Measurements from ENCODE around the gene MFSD12. TPM values are rescaled to one million over a fixed set of nuclear protein-coding genes. Genes with fewer than 3 reads are reported as not detected.

Gene MFSD12
- total RNA-seq, 1 experiment from 2014 or later: 34.5 TPM

DNA sequence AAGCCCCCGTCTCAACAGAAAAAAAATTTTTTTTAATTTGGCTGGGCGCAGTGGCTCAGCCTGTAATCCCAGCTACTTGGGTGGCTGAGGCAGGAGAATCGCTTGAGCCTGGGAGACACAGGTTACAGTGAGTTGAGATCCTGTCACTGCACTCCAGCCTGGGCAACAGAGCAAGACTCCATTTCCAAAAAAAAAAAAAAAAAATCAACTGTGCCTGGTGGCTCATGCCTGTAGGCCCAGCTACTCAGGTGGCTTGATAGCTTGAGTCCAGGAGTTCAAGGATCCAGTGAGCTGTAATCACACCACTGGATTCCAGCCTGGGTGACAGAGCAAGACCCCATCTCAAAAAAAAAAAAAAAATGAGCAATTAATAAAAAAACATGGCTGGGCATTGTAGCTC is 55.6 kb downstream of the MFSD12 start:
- no peaks in the 10 kb centered on the region for H3K9me3 ChIP-seq (ENCODE audit: low read length)
- H3K4me1 ChIP-seq (ENCODE audit: low read length): peaks cover 19% of the 10 kb centered on the region
- H3K79me2 ChIP-seq (ENCODE audit: low read length): peaks cover 42% of the 10 kb centered on the region
- no peaks in the 10 kb centered on the region for H3K9me2 ChIP-seq (replicated peaks; ENCODE audit: insufficient read depth, low read length)
- no peak overlapping the region for H2AFZ ChIP-seq (ENCODE audit: low read length)
- no peaks in the 10 kb centered on the region for H4K20me1 ChIP-seq (ENCODE audit: insufficient read depth, low read depth, low read length)
- H3K4me3 ChIP-seq (ENCODE audit: low read length): no peak overlapping the region
- H3K27me3 ChIP-seq (ENCODE audit: low read length): no peaks in the 10 kb centered on the region
- no peak overlapping the region for H3K27ac ChIP-seq (ENCODE audit: low read length)
- H3K36me3 ChIP-seq (ENCODE audit: insufficient read depth, low read length): no peaks in the 10 kb centered on the region
- no peak overlapping the region for H3K9ac ChIP-seq (ENCODE audit: low read length)
- no peak overlapping the region for H3K4me2 ChIP-seq (ENCODE audit: low read depth, low read length, poor library complexity, severe bottlenecking)
- no peak for DNase-seq

DNA sequence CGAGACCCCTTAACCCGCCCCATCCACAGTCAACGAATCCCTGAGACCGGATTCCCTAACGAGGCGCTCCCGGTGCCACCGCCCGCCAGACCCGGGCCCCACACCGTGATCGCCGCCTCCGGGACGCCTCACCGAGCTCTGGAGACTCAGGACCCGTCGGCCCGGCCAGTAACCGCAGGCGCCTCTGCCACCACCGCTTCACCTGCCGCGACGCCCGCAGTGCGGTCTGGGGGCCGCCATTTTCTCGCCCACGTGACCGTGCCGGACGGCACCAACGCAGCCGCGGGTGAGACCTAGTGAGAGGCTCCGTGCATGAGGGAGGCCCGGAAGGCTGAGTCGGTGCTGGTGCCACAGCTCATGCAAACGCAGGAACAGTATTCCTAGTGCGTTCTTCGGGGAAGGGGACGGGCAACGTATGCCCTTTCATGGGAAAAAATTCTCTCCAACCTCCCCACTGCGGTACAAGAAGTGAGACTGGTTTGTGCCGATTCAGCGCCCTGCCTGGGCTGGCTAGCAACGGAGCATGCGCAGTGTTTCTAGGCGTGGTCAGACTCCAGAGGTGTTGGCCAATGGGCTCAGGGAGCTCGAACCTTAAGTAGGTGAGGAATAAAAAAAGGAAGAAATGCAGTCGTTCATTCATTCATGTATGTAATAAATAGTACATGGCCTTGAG is 56.8 kb downstream of the MFSD12 start, which contains the start of gene DOHH:
Gene DOHH (minus strand): TSS at position 246 of the 673 bp plus-strand sequence. CDS start 3,860 bp downstream, outside the sequence.
- peak within 1 kb of the TSS; percentile 24; the same call in 1 of the 2 replicates for H2AFZ ChIP-seq (ENCODE audit: low read length)
- H3K27ac ChIP-seq (ENCODE audit: low read length): peak within 1 kb of the TSS; percentile 56
- H3K4me2 ChIP-seq (ENCODE audit: low read depth, low read length, poor library complexity, severe bottlenecking): peak within 1 kb of the TSS; percentile 91
- H3K27me3 ChIP-seq (ENCODE audit: low read length): no peaks in the 10 kb centered on the region
- peak within 1 kb of the TSS; percentile 93 for H3K9ac ChIP-seq (ENCODE audit: low read length)
- peaks cover 36% of the 10 kb centered on the region for H3K79me2 ChIP-seq (ENCODE audit: low read length)
- H3K4me1 ChIP-seq (ENCODE audit: low read length): peaks cover 19% of the 10 kb centered on the region
- no peaks in the 10 kb centered on the region for H4K20me1 ChIP-seq (ENCODE audit: insufficient read depth, low read depth, low read length)
- H3K9me3 ChIP-seq (ENCODE audit: low read length): no peaks in the 10 kb centered on the region
- peak; percentile 99 for DNase-seq
- H3K36me3 ChIP-seq (ENCODE audit: insufficient read depth, low read length): no peaks in the 10 kb centered on the region
- H3K4me3 ChIP-seq (ENCODE audit: low read length): peak within 1 kb of the TSS; percentile 97
- H3K9me2 ChIP-seq (replicated peaks; ENCODE audit: insufficient read depth, low read length): no peaks in the 10 kb centered on the region

DNA sequence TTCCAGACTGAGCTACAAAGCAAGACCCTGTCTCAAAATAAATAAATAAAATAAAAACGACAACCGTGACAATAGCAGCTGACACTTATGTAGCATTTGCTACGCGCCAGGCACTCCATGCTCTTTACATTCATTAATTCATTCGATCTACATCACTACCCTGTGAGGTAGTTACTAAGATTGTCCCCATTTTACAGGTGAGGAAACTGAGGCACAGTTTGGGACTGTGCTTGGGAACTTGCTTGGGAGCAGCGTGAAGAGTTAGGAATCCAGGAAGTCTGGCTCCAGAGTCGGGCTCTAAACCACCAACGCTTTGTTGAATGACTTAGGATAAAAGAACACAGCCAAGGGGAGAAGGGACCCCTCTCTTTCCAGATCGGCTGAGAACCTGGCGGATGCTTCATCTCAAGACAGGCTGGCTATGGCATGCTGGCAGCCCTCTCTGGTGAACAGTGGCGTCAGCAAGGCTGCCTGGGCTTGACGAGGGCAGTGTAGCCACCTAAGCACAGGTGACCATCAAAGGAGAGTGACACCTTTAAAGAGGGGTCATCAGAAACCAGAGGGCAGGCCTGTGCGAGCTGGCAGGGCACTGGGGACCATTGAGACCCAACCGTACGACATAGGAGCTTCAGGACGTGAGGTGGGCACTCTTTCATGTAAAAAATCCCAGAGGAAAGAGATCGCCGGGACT is 57.5 kb downstream of the MFSD12 start:
- H3K36me3 ChIP-seq (ENCODE audit: insufficient read depth, low read length): no peaks in the 10 kb centered on the region
- peaks cover 36% of the 10 kb centered on the region for H3K79me2 ChIP-seq (ENCODE audit: low read length)
- H3K4me3 ChIP-seq (ENCODE audit: low read length): peak overlapping the region; percentile 97
- DNase-seq: peak; percentile 56
- H3K9me3 ChIP-seq (ENCODE audit: low read length): no peaks in the 10 kb centered on the region
- peak overlapping the region; percentile 93 for H3K9ac ChIP-seq (ENCODE audit: low read length)
- no peaks in the 10 kb centered on the region for H4K20me1 ChIP-seq (ENCODE audit: insufficient read depth, low read depth, low read length)
- peak overlapping the region; percentile 91 for H3K4me2 ChIP-seq (ENCODE audit: low read depth, low read length, poor library complexity, severe bottlenecking)
- no peaks in the 10 kb centered on the region for H3K27me3 ChIP-seq (ENCODE audit: low read length)
- no peaks in the 10 kb centered on the region for H3K9me2 ChIP-seq (replicated peaks; ENCODE audit: insufficient read depth, low read length)
- peaks cover 13% of the 10 kb centered on the region for H3K4me1 ChIP-seq (ENCODE audit: low read length)
- H3K27ac ChIP-seq (ENCODE audit: low read length): no peak overlapping the region; the same call in 1 of the 2 replicates
- H2AFZ ChIP-seq (ENCODE audit: low read length): peak overlapping the region; percentile 24; the same call in 1 of the 2 replicates

DNA sequence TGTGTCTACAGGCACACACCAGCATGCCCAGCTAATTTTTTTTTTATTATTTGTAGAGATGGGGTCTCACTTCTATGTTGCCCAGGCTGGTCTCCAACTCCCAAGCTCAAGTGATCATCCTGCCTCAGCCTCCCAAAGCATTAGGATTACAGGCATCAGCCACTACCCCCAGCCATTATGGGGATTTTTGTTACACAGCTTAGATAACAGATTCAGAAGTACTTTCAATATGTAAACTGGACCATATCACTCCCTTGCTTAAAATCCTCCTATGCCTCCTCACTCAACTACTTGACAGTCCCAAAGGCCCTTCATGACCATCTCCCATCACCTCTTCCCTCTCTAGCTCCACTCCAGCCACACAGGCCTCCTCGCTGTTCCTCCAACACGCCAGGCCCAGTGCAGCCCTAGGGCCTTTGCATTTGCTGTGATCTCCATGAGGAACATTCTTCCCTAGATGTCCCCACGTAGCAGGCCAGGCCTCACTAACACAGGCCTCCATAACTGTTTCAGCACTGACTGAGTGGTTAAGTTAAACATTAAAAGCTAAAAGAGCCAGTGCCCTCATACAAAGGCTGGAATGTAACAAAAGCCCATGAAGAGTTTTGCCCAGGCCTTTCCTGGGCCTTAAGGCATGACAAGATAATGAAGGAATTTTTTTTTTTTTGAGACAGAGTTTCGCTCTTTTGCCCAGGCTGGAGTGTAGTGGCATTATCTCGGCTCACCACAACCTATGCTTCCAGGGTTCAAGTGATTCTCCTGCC is 59.4 kb downstream of the MFSD12 start:
- Histone ChIP-seq H3K9me3 (ENCODE audit: low read length) (no peaks in the 10 kb centered on the region), H3K27ac (ENCODE audit: low read length) (no peak overlapping the region), H3K79me2 (ENCODE audit: low read length) (peaks cover 33% of the 10 kb centered on the region), H4K20me1 (ENCODE audit: insufficient read depth, low read depth, low read length) (no peaks in the 10 kb centered on the region), H2AFZ (ENCODE audit: low read length) (no peak overlapping the region), H3K27me3 (ENCODE audit: low read length) (no peaks in the 10 kb centered on the region), H3K4me1 (ENCODE audit: low read length) (peaks cover 9% of the 10 kb centered on the region), H3K9me2 (replicated peaks; ENCODE audit: insufficient read depth, low read length) (no peaks in the 10 kb centered on the region), H3K4me3 (ENCODE audit: low read length) (no peak overlapping the region), H3K36me3 (ENCODE audit: insufficient read depth, low read length) (no peaks in the 10 kb centered on the region), H3K4me2 (ENCODE audit: low read depth, low read length, poor library complexity, severe bottlenecking) (no peak overlapping the region), H3K9ac (ENCODE audit: low read length) (no peak overlapping the region)
- DNase-seq: no peak

DNA sequence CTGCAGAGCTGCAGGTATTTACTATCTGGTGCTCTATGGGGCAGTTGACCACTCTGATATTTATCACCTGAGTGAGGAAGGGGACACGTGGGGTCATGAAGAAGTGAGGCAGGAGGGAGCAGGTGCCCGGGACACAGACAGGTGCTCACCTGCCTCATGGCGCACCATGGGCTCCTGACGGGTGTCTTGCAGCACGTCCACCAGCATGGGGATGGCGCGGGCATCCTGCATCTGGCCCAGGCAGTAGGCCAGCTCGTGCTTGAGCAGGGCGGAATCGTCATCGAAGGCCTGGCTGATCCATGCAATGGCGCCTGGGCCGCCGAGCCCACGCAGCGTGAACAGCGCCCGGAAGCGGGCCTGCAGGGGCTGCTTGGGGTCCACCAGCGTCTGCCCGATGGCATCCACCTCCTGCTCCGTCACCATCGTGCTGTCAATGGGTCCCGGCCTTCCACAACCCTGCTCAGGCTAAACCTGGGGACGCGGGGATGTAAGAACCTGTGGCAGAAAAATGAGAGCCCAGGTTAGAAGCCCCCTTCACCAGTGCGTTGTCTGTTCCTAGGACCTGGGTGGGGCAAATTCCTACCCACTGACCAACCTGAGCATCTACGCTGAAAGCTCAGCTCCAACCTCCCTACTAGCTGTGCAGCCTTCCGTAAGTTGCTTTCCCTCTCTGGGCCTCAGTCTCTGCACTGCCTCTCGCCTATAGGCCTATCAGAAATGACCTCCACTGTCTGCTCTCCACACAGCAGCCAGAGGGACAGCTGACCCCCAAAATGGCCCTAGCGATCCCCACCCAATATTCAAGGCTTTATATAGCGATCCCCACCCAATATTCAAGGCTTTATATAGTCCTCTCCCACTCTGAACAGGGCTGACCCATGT is 60.8 kb downstream of the MFSD12 start:
- Histone ChIP-seq H3K27ac (ENCODE audit: low read length) (no peak overlapping the region), H3K27me3 (ENCODE audit: low read length) (no peaks in the 10 kb centered on the region), H3K4me3 (ENCODE audit: low read length) (no peak overlapping the region), H3K4me2 (ENCODE audit: low read depth, low read length, poor library complexity, severe bottlenecking) (no peak overlapping the region), H3K9ac (ENCODE audit: low read length) (no peak overlapping the region), H4K20me1 (ENCODE audit: insufficient read depth, low read depth, low read length) (no peaks in the 10 kb centered on the region), H2AFZ (ENCODE audit: low read length) (no peak overlapping the region), H3K36me3 (ENCODE audit: insufficient read depth, low read length) (no peaks in the 10 kb centered on the region), H3K9me3 (ENCODE audit: low read length) (no peaks in the 10 kb centered on the region), H3K9me2 (replicated peaks; ENCODE audit: insufficient read depth, low read length) (no peaks in the 10 kb centered on the region), H3K79me2 (ENCODE audit: low read length) (peaks cover 33% of the 10 kb centered on the region), H3K4me1 (ENCODE audit: low read length) (peaks cover 9% of the 10 kb centered on the region)
- DNase-seq: no peak

DNA sequence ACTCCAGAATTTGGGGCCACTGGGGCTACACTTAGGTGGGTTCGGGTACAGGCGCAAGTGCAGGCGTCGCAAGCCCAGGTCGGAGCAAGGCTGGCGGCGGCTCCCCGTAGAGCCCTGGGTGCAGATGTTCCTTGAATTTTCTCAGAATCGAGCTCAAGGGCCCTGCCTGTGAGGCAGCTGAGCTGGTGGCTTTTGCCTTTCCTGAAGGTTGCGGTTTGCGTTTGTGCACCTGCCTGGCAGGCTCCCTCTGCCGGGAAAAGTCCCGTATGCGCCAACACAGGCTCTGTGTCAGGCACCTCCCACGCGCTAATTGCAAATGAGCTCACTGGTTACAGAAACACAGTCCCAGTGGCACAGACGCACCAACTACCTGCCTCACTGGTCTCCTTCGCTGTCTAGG is 62.8 kb downstream of the MFSD12 start:
- DNase-seq: no peak
- no peaks in the 10 kb centered on the region for H3K36me3 ChIP-seq (ENCODE audit: insufficient read depth, low read length)
- no peak overlapping the region for H3K27ac ChIP-seq (ENCODE audit: low read length)

More for the DNA sequence above, 62.8 kb downstream of the MFSD12 start:
- H3K79me2 ChIP-seq (ENCODE audit: low read length): peaks cover 24% of the 10 kb centered on the region
- H3K9ac ChIP-seq (ENCODE audit: low read length): no peak overlapping the region
- H3K4me2 ChIP-seq (ENCODE audit: low read depth, low read length, poor library complexity, severe bottlenecking): no peak overlapping the region
- H4K20me1 ChIP-seq (ENCODE audit: insufficient read depth, low read depth, low read length): no peaks in the 10 kb centered on the region
- no peaks in the 10 kb centered on the region for H3K9me3 ChIP-seq (ENCODE audit: low read length)
- H3K27me3 ChIP-seq (ENCODE audit: low read length): no peaks in the 10 kb centered on the region
- H3K4me3 ChIP-seq (ENCODE audit: low read length): no peak overlapping the region
- peaks cover 6% of the 10 kb centered on the region for H3K4me1 ChIP-seq (ENCODE audit: low read length)
- H3K9me2 ChIP-seq (replicated peaks; ENCODE audit: insufficient read depth, low read length): no peaks in the 10 kb centered on the region
- no peak overlapping the region for H2AFZ ChIP-seq (ENCODE audit: low read length)

Data from Karpas-422 (cell line).